ENCODE results near the gene SNRPA1.

DNA sequence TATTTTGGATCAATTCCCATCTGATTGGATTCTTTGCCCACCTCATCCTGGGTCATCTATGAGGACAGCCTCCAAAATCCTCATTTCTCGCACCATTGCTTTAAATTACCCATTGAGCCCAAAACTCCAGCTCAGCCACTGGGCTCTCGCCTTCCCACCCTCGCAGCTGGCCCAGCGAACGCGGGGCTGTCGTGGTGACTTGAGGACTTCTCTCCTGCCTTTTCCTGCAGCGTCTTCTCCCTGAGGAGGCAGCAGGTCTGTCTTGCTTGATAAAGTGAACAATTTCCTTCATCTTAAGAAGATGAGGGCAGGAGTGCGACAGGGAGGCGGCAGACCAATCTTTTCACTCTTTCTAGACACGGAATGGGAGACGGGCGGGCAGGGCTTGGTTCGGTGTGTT is 33.0 kb upstream of the SNRPA1 start:
- TF ChIP-seq GATA3 (IDR thresholded peaks at IDR 0.05; ENCODE audit: low read depth, low read length) (no peak), GATA2 (IDR thresholded peaks at IDR 0.05; ENCODE audit: low read depth, low read length) (no peak)
